Calu3 (cell line): ENCODE measurements around the gene TFDP2. TPM values are rescaled to one million over a fixed set of nuclear protein-coding genes. Genes with fewer than 3 reads are reported as not detected.

ENCODE experiments used
- BruUV-seq: library from RNA; stranded (reverse); fragments of 400-500 nt; replicated peaks from 2 replicates; lab custom pipeline; 2021; lab: Mats Ljungman, UMichigan
- CTCF ChIA-PET: fragments of 300-600 bp; sonication (Branson Sonifier 250); formaldehyde crosslinking; loops from one replicate; lab custom pipeline; 2022; ENCODE audit warnings: antibody characterized with exemption; lab: Charles Lee
- DNase-seq: peaks from one replicate; pipeline ENCODE4 v3.0.0; 2022
- H3K27ac Mint-ChIP-seq: one replicate; pipeline ENCODE4 v1.8.0; 2022; ENCODE audit warnings: mixed read lengths; ENCODE audit not compliant: unreplicated experiment
- H3K27me3 Mint-ChIP-seq: one replicate; pipeline ENCODE4 v1.8.0; 2022; ENCODE audit warnings: mixed read lengths; ENCODE audit not compliant: unreplicated experiment
- H3K36me3 Mint-ChIP-seq: one replicate; pipeline ENCODE4 v1.8.0; 2022; ENCODE audit warnings: mild to moderate bottlenecking, moderate library complexity, mixed read lengths; ENCODE audit not compliant: insufficient read depth, unreplicated experiment
- H3K4me1 Mint-ChIP-seq: one replicate; pipeline ENCODE4 v1.8.0; 2022; ENCODE audit warnings: mild to moderate bottlenecking, low read depth, mixed read lengths; ENCODE audit not compliant: unreplicated experiment
- H3K4me3 Mint-ChIP-seq: one replicate; pipeline ENCODE4 v1.8.0; 2022; ENCODE audit warnings: mild to moderate bottlenecking, low read depth, moderate library complexity, mixed read lengths; ENCODE audit not compliant: unreplicated experiment
- H3K9me3 Mint-ChIP-seq: one replicate; pipeline ENCODE4 v1.8.0; 2022; ENCODE audit warnings: low read depth, mixed read lengths; ENCODE audit not compliant: unreplicated experiment
- intact Hi-C: fragments of 100-400 bp; cut with micrococcal nuclease; formaldehyde crosslinking; loops from one replicate; pipeline ENCODE4 v1.10.0; 2022; ENCODE audit not compliant: unreplicated experiment
- total RNA-seq: library from RNA; stranded (reverse); gene quantifications from 2 replicates; pipeline ENCODE4 v1.2.3, GENCODE V29; 2022
- TF ChIP-seq, protein P1 (sequence below): fragments of 200-600 bp; IDR thresholded peaks from one replicate; pipeline ENCODE4 v1.8.0; 2022; ENCODE audit warnings: antibody characterized with exemption; ENCODE audit not compliant: unreplicated experiment

The TFDP2 gene
- total RNA-seq, 1 experiment from 2014 or later = 54.8 TPM

DNA sequence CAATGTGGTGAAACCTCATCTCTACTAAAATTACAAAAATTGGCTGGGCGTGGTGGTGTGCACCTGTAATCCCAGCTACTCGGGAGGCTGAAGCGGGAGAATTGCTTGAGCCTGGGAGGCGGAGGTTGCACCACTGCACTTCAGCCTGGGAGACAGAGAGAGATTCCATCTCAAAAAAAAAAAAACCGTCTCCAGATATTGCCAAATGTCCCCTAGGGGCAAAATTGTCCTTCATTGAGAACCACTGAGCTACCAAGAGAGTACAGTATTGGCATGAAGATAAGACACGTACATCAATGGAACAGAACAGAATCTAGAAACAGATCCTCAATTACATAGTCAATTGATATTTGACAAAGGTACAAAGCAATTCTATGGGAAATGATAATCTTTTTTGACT, 98.0 kb downstream of the TFDP2 start:
- intact Hi-C loops = no loop called here
- CTCF ChIA-PET = interaction anchor here (0.6 to 0.7 kb wide), 2 partner anchors 10 to 74 kb away, joined by 3 to 4 read pairs; no protein-coding TSS in a partner anchor
- no peaks in the 10 kb centered on the region for H3K4me1 Mint-ChIP-seq
- TF ChIP-seq, protein P1, sequence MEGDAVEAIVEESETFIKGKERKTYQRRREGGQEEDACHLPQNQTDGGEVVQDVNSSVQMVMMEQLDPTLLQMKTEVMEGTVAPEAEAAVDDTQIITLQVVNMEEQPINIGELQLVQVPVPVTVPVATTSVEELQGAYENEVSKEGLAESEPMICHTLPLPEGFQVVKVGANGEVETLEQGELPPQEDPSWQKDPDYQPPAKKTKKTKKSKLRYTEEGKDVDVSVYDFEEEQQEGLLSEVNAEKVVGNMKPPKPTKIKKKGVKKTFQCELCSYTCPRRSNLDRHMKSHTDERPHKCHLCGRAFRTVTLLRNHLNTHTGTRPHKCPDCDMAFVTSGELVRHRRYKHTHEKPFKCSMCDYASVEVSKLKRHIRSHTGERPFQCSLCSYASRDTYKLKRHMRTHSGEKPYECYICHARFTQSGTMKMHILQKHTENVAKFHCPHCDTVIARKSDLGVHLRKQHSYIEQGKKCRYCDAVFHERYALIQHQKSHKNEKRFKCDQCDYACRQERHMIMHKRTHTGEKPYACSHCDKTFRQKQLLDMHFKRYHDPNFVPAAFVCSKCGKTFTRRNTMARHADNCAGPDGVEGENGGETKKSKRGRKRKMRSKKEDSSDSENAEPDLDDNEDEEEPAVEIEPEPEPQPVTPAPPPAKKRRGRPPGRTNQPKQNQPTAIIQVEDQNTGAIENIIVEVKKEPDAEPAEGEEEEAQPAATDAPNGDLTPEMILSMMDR = no peak
- no peak overlapping the region for H3K27ac Mint-ChIP-seq
- no peak for DNase-seq
- peaks cover 3% of the 10 kb centered on the region for H3K9me3 Mint-ChIP-seq
- no TSS peak for BruUV-seq
- H3K36me3 Mint-ChIP-seq = no peaks in the 10 kb centered on the region
- no peaks in the 10 kb centered on the region for H3K27me3 Mint-ChIP-seq
- H3K4me3 Mint-ChIP-seq = no peak overlapping the region

- Mint-ChIP-seq H3K36me3 (no peaks in the 10 kb centered on the region), H3K27ac (no peak overlapping the region), H3K4me3 (no peak overlapping the region), H3K9me3 (no peaks in the 10 kb centered on the region), H3K27me3 (no peaks in the 10 kb centered on the region), H3K4me1 (no peaks in the 10 kb centered on the region)
- no peak for DNase-seq
- CTCF ChIA-PET = no interaction called here
- intact Hi-C loops = no loop called here
- TF ChIP-seq, protein P1 = no peak
- no TSS peak for BruUV-seq
Measured at GRCh38 chr3:142047021-142047369, 102.3 kb downstream of the TFDP2 start.

GRCh38 chr3:142046320-142047020, 102.9 kb downstream of the TFDP2 start:
- Mint-ChIP-seq H3K27ac (no peak overlapping the region), H3K9me3 (no peaks in the 10 kb centered on the region), H3K4me1 (no peaks in the 10 kb centered on the region), H3K4me3 (no peak overlapping the region), H3K27me3 (no peaks in the 10 kb centered on the region), H3K36me3 (no peaks in the 10 kb centered on the region)
- no TSS peak for BruUV-seq
- intact Hi-C loops = no loop called here
- TF ChIP-seq, protein P1 = no peak
- DNase-seq = no peak
- CTCF ChIA-PET = no interaction called here

DNA sequence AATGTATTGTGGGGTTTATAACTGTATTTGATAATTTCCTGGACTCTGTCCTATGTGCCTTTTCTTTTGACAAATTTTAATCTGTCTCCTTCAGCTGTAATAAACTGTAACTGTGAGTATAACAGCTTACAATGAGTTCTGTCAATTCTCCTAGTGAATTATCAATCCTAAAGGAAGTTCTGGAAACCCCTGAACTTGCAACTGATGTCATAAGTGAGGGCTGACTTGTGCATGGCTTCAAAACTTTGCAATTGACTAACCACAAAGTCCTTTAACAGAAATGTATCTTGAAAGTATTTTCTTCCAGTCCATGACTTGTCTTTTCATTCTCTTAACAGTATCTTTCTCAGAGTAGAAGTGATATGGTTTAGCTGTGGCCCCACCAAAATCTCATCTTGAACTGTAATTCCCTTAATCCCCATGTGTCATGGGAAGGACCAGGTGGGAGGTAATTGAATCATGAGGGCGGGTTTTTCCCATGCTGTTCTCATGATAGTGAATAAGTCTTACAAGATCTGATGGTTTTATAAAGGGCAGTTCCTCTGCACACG, 108.3 kb downstream of the TFDP2 start:
- Mint-ChIP-seq H3K27ac (no peak overlapping the region), H3K27me3 (no peaks in the 10 kb centered on the region), H3K36me3 (no peaks in the 10 kb centered on the region), H3K4me1 (no peaks in the 10 kb centered on the region), H3K9me3 (no peaks in the 10 kb centered on the region), H3K4me3 (no peak overlapping the region)
- intact Hi-C loops = no loop called here
- DNase-seq = no peak
- TF ChIP-seq, protein P1 = no peak
- CTCF ChIA-PET = interaction anchor here (0.6 to 0.7 kb wide), 2 partner anchors 12 to 25 kb away, joined by 3 to 6 read pairs; no protein-coding TSS in a partner anchor
- BruUV-seq = no TSS peak
